GM12878 (cell line): ENCODE results near the gene EFCAB7.

ENCODE experiments used
- SREBF1 ChIP-seq: IDR thresholded peaks from 2 replicates; pipeline ENCODE4 v1.6.1; 2012; ENCODE audit warnings: mild to moderate bottlenecking, low read length
- TF ChIP-seq, protein P1 (sequence below): IDR thresholded peaks from 2 replicates; pipeline ENCODE4 v1.6.1; 2012; ENCODE audit warnings: low read depth, low read length, improper control_type of control experiment

- TF ChIP-seq, protein P1, sequence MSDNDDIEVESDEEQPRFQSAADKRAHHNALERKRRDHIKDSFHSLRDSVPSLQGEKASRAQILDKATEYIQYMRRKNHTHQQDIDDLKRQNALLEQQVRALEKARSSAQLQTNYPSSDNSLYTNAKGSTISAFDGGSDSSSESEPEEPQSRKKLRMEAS = no peak
- TF ChIP-seq SREBF1 = no peak
Observed at GRCh38 chr1:63532727-63533126, 9.4 kb downstream of the EFCAB7 start.
